Measurements from ENCODE around the gene CHRNA4.

Gene CHRNA4

DNA sequence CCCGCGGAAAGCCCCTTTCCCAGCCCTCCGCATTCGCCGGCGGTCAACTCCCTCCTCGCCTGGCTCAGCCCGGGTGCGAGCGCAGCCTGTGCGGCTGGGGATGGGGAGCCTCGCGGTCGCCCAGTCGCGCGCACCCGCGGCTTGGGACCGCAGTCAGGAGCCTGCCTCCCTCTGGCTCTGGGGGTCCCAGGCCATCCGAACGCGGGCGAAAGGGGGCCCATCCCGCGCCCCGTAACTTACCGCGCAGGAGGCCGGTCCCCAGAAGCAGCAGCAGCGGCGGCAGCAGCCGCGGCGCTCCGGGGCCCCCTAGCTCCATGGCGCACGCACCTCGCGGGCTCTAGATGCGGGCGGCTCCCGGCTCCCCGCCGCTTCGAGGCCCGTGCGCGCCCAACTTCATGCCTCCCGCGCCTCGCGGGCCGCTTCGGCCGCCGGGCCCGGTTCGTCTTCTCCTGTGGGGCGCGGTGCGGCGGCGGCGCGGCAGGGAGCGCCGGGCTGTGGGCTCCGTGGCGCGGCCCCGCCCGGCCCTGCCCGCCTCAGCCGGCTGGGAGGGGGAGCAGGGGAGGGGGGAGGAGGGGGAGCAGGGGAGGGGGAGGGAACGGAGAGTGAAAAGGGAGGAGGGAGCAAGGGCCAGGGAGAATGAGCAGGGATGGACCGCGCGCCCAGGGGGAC, at the start of gene CHRNA4:
CHRNA4 (minus strand) TSS at position 500 of the 669 bp plus-strand sequence; CDS start at position 316, 184 bp downstream.
- in situ Hi-C loops (cut with MboI; ENCODE audit: low sequenced_read_pairs): no loop called here

DNA sequence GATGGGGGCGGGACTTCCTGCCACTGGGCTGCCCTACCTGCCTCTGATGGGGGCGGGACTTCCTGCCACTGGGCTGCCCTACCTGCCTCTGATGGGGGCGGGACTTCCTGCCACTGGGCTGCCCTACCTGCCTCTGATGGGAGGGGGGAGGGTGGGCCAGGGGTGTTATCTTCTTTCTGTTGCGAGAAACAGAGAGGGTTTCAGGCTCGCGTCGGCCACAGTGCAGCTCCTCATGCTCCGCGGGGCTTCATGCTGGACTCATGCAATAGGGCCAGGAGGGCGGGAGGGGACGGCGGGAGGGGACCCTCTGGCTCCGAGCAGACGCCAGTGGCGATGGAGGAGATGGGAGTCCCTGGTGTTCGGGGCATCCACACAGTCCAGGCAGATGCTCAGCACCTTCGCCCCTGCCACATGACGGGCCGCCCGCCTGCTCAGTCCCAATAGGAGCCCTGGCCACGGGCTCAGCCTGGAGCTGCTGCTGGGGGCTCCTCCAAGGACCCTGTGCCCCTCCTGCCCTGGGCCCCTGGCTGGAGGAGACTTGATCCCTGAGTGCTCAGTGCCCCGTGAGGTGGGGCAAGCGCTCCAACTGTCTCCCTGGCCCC, 48.8 kb upstream of the CHRNA4 start:
- in situ Hi-C loops (cut with MboI; ENCODE audit: low sequenced_read_pairs): no loop called here

DNA sequence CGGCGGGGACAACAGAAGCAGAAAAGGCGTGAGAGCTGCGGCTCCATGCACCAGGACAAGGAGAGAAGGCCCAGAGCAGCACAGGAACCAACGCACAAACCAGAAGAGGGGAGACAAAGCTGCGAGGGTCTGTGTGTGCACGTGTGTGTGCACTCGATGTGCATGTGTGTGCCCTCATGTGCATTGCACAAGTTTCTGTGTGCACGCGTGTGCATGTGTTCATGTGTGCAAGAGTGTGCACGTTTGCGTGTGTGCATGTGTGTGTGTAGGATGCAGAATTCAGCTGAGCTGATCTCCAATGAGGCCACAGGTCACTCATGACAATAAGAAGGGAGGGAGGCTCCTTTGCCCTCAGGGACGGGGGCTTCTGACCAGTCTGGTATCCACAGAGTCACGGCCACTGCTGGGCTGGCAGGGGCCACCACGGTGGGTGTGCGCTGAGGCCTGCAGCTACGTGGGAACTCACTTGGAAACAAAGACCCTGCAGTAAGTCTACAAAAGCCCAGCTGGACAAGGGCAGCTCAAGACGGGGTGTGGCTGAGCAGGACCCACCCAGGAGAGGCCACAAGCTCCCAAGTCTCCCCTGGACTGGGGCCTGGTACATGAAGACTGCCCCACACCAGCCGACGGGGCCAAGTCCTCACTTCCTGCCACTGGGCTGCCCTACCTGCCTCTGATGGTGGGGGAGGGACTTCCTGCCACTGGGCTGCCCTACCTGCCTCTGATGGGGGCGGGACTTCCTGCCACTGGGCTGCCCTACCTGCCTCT, 48.1 kb upstream of the CHRNA4 start:
- in situ Hi-C loops (cut with MboI; ENCODE audit: low sequenced_read_pairs): no loop called here

DNA sequence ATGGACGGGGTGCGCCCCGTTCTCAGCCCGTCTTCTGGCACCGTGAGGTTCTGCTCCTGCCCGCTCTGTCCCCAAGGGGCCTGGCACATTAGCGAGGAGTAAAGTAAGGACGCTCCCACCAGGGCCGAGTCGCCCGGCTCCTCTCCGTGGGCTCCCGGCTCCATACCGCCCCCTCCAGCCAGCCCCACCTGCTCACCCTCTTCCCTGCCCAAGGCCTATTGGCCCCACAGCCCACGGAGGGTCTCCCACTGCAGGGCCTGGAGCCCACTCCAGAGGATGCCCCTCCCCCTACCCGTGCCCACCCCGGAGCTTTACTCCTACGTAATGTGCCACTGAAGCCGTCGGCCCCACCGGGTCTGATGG, 47.5 kb upstream of the CHRNA4 start:
- in situ Hi-C loops (cut with MboI; ENCODE audit: low sequenced_read_pairs): no loop called here

DNA sequence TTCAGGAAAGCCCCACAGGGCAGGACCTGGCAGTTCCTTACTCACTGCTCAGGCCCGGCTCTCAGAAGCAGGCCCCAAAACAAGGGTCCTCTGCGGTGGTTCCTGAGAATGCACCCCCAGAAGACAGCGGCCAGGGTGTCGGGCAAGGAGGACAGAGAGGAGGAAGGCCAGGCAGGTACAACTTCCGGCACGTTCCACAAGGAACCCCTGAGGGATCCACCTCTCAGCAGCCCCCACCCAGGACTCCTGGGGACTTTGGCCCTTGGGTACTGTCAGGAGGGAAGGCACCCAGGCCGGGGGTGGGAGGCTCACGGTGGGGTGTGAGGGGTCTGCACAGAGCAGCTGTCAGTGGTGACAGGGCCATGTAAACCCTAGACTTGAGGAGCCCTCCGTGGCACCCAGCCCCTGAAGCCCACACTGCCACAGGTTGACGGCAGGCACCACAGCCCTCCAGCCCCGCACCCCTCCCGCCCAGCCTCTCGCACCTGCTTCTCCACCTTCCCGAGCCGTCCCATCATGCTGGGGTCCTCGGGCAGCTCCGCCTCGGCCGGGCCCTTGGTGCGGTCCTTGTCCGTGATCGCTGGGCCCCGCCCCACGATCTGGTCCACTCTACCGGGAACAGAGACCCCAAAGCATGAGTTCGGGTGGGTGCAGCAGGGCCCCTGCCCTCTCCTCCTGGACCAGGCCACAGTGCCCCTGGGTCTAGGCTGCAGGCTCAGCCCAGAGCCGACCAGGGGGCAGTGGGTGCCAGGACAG, 47.0 kb upstream of the CHRNA4 start:
- in situ Hi-C loops (cut with MboI; ENCODE audit: low sequenced_read_pairs): no loop called here

DNA sequence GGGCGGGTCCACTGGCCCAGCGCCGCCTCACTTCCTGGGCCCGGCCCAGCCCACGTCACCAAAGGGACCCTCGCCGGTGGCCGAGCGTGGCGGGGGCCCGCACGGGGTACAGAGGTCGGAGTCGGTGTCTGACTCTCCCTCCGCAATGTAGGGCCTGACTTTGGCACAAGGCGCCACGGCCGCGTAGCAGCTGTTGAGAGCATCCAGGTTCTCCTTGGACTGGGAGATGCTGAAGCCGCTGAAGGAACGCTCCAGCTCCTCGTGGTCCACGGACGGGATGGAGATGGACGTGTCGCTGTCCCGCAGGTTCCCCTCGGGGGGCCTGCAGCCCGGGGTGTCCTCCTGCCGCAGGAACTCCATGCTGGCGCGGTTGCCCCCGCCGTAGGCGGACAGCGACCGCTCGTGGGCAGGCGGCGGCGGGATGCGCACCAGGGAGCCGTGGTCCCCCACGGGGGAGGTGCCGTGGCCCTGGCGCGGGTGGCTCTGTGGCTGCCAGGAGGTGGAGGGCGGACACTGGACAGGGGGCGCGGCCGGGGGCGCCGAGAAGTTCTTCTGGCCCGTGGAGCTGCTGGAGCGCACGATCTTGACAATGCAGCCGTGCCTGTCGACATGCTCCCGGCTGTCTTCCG, 45.6 kb upstream of the CHRNA4 start:
- in situ Hi-C loops (cut with MboI; ENCODE audit: low sequenced_read_pairs): no loop called here

DNA sequence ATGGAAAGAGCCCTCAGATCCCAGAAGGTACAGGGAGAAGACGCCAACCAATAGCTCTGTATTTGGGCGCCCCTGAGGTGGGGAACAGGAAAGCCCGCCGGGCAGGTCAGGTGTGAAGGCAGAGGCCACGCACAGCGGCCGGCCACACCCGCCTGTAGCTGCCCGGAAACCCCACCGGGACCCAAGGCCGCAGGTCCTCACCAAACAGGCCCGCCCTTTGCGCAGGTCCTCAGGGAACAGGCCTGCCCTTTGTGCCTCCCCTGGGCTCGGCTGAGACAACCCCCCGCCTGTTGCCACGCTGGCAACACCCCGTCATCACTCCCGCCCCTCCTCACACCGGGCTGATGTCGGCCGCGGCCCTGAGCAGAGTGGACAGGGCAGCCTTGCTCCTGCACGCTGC, 44.9 kb upstream of the CHRNA4 start:
- in situ Hi-C loops (cut with MboI; ENCODE audit: low sequenced_read_pairs): no loop called here

DNA sequence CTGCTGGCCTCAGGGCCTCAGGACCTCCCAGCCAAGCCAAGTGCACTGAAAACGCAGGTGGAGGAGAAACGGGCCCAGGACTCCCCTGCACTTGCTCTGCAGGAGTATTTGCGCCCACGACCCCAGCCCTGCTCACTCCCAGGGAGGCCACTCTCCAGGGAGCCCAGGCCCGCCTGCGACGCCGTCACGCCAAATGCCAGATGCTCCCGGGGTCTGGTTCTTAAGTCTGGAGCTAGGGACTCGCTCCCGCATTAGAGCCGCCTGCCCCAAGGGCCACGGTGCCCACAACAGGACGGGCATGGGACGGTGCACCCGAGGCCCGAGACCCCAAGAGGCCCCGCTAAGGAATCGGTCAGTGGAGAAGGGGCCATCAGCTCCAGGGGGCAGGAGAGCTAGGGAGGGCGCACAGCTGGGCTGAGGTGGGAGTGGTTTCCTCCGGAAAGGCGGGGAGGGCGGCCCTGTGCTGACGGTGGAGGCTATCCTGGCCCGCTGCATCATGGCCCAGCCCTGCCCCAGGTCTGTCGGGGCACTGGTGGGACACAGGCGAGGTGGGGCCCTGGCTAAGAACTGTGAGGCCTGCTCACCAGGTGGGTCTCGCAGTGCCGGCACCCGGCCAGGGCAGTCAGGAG, 44.1 kb upstream of the CHRNA4 start:
- in situ Hi-C loops (cut with MboI; ENCODE audit: low sequenced_read_pairs): no loop called here

DNA sequence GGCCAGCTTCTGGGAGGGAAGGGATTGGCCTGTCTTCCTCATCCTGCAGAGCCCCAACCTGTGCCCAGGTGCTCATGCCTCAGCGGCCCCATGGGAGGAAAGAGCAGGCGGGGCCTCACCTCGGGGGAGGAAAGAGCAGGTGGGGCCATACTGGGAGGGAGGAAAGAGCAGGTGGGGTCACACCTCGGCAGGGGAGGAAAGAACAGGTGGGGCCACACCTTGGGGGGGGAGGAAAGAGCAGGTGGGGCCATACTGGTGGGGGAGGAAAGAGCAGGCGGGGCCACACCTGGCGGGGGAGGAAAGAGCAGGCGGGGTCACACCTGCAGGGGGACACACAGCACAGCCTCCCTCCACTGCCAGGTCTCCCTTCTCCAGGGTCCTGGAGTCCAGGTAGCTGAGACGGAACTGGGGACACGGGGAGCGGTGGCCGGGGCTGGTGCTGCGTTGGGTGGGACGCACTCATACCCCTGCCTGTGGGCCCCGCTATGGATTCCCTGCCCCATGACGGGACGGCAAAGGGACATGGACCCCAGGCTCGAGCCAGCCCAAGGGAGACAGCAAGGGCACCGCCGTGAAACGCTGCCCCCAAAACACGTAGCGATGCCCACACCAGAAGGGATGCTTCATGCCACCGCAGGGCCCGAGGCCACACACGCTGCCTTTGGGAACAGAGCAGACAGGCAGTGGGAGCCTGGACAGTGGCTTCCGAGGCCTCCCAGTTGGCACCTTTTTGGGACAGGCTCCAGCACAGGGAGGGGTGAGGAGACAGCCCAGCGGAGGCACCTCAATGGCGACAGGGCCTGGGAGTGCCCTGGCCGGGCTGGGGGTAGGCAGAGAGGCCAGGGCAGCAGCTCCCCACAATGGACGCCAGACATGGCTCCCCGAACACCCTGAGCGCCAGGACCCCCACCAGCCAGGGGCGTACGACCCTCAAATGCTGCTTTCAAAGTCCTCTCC, 43.3 kb upstream of the CHRNA4 start:
- in situ Hi-C loops (cut with MboI; ENCODE audit: low sequenced_read_pairs): no loop called here

DNA sequence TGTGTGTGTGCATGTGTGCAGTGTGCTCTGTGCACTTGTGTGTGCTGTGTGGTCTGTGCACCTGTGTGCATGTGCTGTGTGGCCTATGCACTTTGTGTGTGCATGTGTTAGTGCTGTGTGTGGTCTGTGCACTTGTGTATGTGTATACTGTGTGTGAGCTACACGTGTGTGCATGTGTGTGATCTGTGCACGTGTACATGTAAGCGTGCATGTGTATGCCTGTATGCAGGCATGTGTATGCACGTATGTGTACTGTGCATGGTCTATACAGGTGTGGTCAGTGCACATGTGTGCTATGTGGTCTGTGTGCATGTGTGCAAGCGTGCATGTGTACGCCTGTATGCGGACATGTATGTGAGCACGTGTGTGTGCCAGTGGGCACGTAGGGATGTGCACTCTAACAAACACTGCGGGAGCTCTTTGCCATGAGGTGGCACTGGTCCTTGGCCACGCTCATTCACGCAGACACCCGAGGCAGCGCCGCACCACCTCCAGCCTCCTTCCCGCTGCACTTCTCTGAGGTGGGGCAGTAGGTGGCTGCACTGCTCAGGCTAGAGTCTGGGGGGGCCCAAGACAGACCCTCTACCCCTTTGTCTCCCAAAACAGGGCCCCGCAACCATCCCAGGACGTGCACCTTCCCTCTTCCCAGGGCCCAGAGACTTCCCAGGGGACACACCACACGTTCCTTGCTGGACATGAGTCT, 42.4 kb upstream of the CHRNA4 start:
- in situ Hi-C loops (cut with MboI; ENCODE audit: low sequenced_read_pairs): no loop called here

DNA sequence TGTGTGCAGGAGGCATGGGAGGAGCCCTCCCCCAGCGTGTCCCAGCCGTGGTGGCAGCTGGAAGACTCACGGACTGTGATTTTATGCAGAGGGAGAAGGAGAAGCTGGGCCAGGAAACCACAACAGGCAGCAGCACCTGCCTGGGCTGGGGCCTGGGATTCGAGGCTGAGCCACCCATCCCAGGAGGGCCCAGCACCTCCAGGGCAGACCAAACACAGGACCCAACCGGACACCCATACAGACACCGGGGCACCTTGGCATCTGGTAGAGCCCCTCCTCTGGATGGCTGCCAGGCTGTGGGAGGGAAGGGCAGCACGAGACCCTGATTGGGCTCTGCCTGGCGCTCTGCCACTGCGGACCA, 41.7 kb upstream of the CHRNA4 start:
- in situ Hi-C loops (cut with MboI; ENCODE audit: low sequenced_read_pairs): no loop called here

DNA sequence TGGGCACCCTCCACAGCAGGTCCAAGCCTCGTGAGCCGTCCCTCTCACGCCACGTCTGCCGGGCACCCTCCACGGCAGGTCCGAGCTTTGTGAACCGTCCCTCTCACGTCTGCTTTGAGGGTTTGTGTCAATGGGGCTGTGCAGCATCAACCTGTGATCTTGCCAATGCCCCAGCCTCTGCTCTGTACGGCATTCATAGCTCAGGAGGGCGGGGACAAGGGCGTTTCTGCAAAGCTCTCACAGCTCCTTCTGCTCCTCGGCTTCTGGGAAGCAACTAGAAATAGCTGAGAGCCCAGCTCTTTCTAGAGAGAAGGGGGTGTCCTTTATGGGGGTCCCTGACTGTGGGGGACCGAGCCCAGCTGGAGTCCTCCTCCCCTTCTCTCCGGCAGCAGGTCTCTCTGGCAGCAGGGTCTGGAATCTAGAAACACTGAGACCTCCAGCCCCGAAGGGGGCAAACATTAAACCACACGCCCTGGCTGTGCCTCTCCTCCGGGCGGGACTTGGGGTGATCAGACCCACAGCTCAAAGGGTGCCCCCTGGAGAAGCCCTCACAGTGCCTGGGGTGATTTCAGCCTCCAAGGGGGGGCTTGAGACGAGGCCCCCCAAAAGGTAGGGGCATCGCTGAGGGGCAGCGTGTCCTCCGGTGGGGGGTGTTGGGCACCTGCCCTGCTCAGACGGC, 41.2 kb upstream of the CHRNA4 start:
- in situ Hi-C loops (cut with MboI; ENCODE audit: low sequenced_read_pairs): no loop called here

DNA sequence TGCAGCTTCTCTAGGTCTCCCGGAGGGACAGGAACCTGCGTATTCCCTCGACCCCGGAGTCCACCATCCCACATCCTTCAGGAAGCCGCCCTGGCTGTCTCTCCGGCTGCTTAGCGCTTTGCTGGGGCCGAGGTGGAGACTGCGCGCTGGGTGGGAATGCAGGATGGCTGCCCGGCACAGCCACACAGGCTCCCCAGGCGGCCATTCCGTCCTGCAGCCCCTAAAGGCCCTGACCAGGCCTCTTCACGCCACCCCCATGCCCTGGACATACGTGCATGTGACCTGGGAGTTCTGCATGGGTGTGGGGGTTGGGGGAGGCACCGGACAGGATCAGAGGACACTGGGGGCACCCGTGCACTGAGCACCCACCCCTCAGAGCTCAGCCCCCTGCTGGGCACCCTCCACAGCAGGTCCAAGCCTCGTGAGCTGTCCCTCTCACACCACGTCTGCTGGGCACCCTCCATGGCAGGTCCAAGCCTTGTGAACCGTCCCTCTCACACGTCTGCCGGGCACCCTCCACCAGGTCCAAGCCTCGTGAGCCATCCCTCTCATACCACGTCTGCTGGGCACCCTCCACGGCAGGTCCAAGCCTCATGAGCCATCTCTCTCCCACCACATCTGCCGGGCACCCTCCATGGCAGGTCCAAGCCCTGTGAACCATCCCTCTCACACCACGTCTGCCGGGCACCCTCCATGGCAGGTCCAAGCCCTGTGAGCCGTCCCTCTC, 40.4 kb upstream of the CHRNA4 start:
- in situ Hi-C loops (cut with MboI; ENCODE audit: low sequenced_read_pairs): no loop called here

DNA sequence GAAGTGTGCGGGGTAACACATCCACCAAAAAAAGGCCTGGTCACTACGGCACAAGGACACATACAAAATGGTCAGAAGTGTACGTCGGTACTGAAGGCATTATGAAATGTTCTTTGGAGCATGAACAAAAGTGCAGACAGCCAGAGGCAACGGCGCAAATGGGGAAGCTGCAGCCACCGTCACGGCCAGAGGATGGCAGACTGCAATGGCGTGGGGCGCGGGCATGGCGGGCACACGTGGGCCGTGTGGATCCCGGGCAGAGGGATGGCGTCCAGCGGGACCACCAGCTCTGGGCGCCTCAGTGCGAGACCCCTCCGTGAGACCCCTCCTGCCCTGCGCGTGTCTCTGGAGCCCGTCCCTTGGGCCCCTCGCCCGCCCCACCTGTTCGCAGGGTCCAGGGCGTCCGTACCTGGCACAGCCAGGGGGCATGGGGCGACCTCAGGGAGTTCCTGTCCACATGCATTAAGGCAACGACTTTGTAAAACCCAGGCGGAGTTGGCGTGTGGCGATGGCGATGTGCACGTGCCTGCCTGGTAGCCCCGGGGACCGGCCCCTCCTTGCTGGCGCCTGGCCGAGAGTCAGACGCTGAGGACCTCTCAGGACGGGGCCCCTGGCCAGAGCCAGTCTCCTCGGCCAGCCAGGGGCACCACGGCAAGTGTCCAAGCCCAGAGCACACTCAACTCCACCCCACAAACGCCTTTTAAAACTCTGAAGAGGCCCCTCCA, 39.5 kb upstream of the CHRNA4 start:
- in situ Hi-C loops (cut with MboI; ENCODE audit: low sequenced_read_pairs): no loop called here

DNA sequence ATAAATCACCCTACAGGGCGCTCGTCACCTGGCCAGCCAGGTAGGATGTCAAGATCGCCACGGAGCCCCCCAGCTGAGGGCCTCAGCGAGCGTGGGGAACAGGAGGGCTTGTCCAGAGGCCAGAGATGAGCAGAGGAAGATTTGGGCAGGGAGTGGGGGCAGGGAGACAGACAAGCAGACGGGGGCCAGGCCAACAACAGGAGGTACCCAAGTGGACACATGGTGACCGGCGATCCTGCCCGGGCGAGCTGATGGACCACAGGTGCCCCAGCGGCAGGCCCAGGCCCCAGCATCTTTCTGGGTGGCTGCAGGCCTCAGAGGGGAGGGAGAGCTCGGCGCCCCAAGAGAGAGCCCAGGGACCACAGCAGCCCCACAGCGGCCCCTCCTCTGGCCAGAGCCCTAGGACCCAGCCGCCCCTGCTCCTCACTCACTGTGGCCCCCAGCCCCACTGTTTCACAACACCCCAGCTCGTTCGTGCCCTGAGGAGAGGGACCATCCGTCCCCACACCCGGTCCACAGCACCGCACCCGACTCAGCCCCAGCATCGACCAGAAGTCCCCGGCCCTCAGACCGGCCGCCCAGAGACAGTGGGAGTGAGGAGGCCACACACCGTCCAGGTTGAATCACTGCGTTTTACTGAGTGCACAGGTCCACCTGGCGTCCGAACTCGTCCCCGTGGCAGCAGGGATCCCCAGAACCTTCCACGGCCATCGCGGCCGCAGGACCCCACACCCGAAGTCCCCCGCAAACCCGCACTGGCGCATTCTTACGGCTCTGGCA, 38.6 kb upstream of the CHRNA4 start:
- in situ Hi-C loops (cut with MboI; ENCODE audit: low sequenced_read_pairs): no loop called here

Data from HL-60/S4 (cell line).